IPS-15b (cell line): ENCODE data around the gene ACSF3.

Source experiments
- H3K27me3 ChIP-seq: one replicate; pipeline ENCODE4 v1.6.1; 2013; ENCODE audit warnings: low read length; ENCODE audit not compliant: control insufficient read depth, insufficient read depth
- H3K36me3 ChIP-seq: one replicate; pipeline ENCODE4 v1.6.1; 2013; ENCODE audit warnings: low read length; ENCODE audit not compliant: control insufficient read depth, insufficient read depth
- H3K4me1 ChIP-seq: one replicate; pipeline ENCODE4 v1.6.1; 2013; ENCODE audit warnings: mild to moderate bottlenecking, low read length; ENCODE audit not compliant: control insufficient read depth, insufficient read depth
- H3K4me3 ChIP-seq: one replicate; pipeline ENCODE4 v1.5.1; 2013; ENCODE audit warnings: low read depth, low read length
- H3K9ac ChIP-seq: one replicate; pipeline ENCODE4 v1.6.1; 2013; ENCODE audit warnings: low read depth, mild to moderate bottlenecking, low read length
- H3K9me3 ChIP-seq: one replicate; pipeline ENCODE4 v1.6.1; 2013; ENCODE audit warnings: mild to moderate bottlenecking, low read length; ENCODE audit not compliant: control insufficient read depth, insufficient read depth

The ACSF3 gene

DNA sequence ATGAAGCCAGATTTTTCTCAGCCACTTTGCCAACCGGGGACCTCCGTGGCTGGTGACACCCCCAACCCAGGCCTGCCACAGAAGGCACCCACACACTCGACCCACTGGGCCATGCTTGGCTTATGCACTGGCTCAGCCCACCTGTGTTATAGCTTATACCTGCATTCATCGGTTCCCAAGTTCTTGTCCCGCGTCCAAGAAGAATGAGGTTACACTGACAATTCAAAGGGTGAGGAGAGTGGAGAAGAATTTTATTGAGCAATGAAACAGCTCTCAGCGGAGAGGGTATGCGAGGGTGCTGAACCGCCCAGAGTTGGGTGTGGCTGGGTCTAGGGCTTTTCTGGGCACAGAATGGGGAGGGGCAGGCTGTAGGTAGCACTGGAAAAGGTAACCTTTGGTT is 55.7 kb downstream of the ACSF3 start:
- Histone ChIP-seq H3K27me3 (no peaks in the 10 kb centered on the region), H3K4me1 (no peaks in the 10 kb centered on the region), H3K36me3 (peaks cover 23% of the 10 kb centered on the region), H3K9ac (no peak overlapping the region), H3K9me3 (no peaks in the 10 kb centered on the region), H3K4me3 (no peak overlapping the region)

DNA sequence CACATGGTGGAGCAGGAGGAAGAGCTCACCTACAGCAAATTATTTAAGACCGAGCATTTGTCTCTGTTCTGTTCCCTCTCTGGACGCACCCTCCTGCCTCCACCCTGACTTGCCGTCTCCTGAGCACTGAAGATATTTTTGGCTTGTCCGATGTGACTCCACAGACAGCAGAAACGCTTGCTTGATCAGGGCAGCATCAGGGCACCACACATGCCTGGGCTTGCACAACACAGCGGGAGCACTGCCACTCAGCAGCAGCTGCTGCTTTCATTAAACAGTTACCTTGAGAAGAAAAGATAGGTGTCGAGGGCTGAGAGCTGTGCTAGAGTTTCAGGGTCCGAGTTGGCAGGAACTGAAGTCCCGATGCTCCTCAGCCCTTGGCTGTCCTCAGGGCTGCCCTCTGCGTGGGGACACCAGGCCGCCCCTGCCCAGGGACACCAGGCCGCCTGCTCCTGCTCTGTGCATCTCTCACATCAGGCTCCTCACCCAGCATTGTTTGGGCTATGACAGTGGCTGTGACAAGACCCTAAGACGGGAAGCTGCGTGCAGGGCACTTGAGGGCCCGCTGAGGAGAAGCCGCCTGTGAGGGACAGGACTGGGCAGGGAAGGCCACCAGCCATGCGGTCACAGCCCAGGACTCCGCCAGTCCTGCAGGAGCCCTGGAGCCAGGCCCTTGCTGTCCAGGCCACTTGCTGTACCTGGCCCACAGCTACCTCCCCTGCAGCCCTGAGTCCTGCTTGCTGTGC is 56.6 kb downstream of the ACSF3 start:
- Histone ChIP-seq H3K4me1 (no peaks in the 10 kb centered on the region), H3K27me3 (no peaks in the 10 kb centered on the region), H3K36me3 (peaks cover 23% of the 10 kb centered on the region), H3K9me3 (no peaks in the 10 kb centered on the region), H3K4me3 (no peak overlapping the region), H3K9ac (no peak overlapping the region)

DNA sequence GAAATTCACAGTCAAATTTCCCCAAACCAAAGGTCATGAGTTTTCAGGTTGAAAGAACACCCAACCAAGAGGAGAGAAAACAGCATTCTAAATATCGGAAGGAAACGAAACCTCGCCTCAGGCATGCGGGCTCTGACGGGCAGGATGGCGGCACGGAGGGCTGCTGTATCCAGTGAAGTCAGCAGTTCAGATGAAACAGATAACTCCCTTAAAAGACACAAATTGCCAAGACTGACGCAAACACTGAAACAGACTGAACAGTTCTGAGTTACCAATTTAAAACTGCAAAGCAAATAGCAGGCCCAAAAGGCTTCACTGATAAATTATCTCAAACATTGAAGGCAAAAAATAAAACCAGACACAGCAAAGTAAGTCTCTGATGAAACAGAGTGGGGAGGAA is 57.3 kb downstream of the ACSF3 start:
- H3K27me3 ChIP-seq = no peaks in the 10 kb centered on the region
- H3K36me3 ChIP-seq = peaks cover 23% of the 10 kb centered on the region

DNA sequence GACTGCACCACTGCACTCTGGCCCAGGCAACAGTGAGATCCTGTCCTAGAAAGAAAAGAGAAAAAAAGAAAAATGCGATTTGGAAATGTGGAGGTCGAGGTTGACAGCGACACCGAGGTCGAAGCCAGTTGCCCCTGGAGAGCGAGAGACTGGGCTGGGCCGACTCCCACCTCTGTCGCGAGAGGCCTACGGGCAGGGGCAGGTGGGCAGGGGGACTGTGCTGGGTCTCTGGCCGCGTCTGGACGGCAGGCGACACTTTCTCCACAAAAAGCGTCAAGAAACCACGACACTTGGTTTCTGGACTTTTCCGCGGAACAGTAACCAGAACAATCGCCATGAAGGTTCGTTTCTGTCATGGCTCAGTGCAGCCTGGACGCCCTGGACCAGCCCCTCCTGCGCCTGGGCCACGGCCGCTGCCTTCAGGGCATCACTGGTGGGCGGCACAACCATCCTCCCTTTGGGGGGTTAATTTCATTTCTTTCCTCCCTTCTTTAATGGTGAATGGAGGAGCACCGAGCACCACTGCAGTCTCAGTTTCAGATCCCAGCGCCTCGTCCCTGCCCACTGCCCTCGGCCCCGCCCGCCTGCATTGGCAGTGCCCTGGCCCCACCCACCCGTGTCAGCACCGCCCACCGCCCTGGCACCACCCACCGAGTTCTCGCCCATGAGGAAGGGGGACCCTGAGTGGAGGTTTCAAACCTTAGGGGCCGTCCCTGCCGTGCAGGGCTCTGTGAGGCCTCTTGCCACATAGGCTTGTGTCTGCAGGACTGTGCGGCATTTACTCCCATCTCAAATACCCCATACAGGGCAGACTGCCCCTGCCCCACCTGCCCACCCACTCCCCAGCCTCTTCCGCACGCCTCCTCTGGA is 59.4 kb downstream of the ACSF3 start:
- no peaks in the 10 kb centered on the region for H3K4me1 ChIP-seq
- no peak overlapping the region for H3K4me3 ChIP-seq
- H3K27me3 ChIP-seq = no peaks in the 10 kb centered on the region
- peaks cover 16% of the 10 kb centered on the region for H3K36me3 ChIP-seq
- peaks cover 3% of the 10 kb centered on the region for H3K9me3 ChIP-seq
- no peak overlapping the region for H3K9ac ChIP-seq

More for the DNA sequence above, 57.3 kb downstream of the ACSF3 start:
- Histone ChIP-seq H3K9ac (no peak overlapping the region), H3K9me3 (no peaks in the 10 kb centered on the region), H3K4me3 (no peak overlapping the region), H3K4me1 (no peaks in the 10 kb centered on the region)

DNA sequence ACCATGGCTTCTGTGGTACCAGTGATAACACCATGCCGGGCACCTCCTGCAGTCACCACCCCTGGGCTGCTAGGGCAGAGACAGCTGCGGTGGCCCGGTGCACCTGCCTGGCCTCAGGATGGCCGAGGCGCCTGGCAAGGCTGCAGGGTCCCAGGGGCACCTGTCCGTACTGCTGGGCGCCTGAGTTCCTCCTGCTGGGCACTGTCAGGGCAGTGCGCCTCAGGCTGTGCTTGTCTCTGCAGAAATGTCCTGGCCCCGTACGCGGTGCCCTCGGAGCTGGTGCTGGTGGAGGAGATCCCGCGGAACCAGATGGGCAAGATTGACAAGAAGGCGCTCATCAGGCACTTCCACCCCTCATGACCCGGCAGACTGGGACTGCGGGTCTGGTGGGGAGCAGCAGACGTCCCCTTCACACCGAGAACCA is 60.2 kb downstream of the ACSF3 start:
- Histone ChIP-seq H3K36me3 (peaks cover 13% of the 10 kb centered on the region), H3K27me3 (no peaks in the 10 kb centered on the region), H3K9me3 (peaks cover 3% of the 10 kb centered on the region), H3K9ac (no peak overlapping the region), H3K4me3 (no peak overlapping the region), H3K4me1 (no peaks in the 10 kb centered on the region)

DNA sequence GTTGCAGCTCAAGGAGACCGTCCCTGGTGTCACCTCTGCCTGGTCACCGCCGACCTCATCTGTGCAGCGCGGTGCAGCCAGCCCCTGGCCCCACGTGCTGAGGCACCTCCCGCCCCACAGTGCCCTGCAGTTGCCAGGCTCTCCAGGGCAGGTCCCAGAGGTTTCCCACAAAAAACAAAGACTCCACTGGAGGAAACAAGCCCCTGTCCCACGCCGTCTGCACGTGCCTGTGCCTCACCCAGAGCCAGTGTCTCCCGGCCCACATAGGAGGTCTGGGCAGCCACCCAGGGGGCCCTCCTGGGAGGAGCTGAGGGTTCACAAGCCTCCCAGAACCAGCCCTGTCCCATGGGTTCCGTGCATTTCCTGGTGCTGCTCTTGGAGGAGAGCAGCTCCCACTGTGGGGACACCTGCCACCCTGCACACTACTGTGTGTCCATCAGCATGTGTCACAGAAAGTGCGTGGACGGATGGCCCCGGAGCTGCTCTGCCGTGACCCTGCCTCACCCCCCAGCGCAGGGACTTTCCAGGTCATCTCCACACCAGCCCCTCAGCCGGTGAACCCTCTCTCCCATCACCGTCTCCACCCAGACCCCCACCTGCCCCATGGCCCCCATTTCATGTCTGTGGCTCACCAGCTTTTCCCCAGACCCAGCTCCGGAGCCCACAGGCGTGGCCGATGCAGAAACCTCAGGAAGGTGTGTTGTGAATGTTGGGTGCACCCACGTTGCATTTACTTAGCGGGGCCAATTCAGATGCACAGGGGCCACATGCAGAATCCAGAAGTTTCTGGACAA is 60.9 kb downstream of the ACSF3 start:
- no peaks in the 10 kb centered on the region for H3K27me3 ChIP-seq
- no peak overlapping the region for H3K9ac ChIP-seq

DNA sequence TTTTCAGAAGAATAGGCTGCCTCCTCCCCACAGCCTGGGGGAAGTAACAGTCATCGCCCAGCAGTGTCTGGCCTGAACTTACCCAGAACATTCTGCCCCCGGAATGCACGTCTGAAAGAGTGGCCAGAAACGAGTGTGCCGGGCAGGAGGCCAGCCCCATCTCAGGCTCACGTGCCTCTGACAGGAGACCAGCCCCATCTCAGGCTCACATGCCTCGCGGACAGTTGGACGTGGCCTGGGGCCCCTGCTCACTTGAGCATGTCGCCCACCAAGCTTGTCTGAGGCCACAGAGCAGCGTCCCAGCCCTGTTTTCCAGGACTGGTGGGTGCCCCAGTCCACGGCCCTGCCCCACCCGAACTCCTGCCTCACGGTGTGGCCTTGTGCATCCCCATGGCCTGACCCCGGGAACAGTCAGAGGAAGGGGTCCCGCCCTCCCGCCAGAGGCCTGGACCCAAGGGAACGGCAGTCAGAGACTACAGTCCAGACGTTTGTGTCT is 61.6 kb downstream of the ACSF3 start:
- Histone ChIP-seq H3K9me3 (peaks cover 3% of the 10 kb centered on the region), H3K27me3 (no peaks in the 10 kb centered on the region), H3K4me1 (no peaks in the 10 kb centered on the region), H3K36me3 (peaks cover 7% of the 10 kb centered on the region), H3K4me3 (no peak overlapping the region), H3K9ac (no peak overlapping the region)

More for the DNA sequence above, 60.9 kb downstream of the ACSF3 start:
- Histone ChIP-seq H3K36me3 (peaks cover 11% of the 10 kb centered on the region), H3K9me3 (peaks cover 3% of the 10 kb centered on the region), H3K4me1 (no peaks in the 10 kb centered on the region), H3K4me3 (no peak overlapping the region)

DNA sequence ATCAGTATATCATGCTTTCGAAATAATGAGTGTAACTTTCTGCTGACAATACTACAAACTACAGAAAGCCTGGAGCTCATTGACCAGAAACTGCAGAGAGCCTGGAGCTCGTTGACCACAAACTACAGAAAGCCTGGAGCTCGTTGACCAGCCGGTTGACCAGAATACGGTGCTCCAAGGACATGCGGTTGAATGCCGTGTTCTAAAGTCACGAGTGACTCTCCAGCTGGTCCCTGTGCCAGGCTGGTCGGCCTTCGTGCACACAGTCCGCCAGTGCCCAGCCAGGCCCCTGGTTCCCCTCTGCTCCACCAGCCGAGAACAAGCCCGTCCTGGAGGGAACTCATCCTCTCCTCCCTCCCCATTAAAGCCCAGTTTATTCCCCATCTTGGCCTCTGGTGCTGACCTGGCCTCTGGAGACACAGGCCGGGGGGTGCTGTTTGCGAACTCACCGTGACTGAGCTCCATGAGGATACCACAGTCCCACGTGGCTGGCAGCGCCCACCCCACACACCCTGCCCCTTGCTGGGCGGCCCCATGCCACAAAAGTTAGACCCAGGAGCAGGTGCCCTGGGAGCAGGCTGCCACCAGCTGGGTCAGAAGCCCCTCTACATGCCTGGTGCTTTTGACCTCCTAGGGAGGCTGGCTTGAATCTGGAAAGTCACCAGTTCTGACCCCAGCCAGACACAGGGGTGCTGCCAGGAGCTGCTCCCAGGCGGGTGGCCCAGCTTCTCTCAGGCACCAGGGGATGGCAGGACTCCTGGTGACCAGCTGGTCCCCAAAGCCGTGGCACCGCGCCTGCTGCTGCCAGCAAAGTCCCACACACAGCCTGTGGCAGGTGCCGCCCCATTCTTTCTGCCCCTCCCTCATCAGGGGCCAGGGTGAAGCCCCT is 62.4 kb downstream of the ACSF3 start:
- H3K4me3 ChIP-seq = no peak overlapping the region
- no peak overlapping the region for H3K9ac ChIP-seq
- H3K36me3 ChIP-seq = no peaks in the 10 kb centered on the region
- H3K27me3 ChIP-seq = no peaks in the 10 kb centered on the region
- no peaks in the 10 kb centered on the region for H3K4me1 ChIP-seq
- peaks cover 3% of the 10 kb centered on the region for H3K9me3 ChIP-seq

DNA sequence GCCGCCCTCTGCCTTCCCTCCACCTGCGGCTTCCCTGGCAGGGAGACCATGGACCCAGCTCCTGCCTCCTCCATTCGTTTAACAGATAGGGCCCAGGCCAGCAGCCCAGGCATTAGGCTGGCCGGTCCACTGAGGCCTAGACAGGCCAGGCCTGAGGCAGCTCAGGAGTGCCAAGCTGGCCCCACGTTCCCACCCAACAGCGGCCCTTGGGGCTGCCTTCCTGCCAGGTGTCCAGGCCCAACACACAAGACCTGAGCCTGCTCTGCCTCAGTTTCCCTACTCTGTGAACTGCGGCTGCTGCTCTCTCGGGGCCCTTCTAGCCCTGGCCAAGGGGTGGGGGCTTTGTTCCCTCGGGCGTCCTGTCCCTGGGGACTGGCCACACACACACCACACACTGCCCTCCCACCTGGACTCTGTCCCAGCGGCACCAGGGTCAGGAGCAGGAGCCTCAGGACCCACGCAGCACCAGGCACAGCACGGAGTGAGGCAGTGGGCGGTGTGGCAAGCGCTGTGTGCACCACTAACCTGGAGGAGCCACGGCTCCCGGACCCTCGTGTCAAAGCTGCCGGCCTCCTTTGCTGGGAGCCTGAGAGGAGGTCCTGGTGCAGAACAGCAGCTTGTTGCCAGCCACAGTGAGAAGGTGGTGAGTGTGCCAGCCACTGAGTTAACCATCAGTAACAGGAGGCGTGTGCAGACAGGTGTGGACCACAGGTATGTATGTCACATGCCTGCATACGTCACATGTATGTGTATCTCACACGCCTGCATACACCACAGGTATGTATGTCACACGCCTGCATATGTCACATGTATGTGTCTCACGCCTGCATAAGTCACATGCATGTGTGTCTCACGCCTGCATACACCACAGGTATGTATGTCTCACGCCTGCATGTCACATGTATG is 63.3 kb downstream of the ACSF3 start:
- no peaks in the 10 kb centered on the region for H3K4me1 ChIP-seq

DNA sequence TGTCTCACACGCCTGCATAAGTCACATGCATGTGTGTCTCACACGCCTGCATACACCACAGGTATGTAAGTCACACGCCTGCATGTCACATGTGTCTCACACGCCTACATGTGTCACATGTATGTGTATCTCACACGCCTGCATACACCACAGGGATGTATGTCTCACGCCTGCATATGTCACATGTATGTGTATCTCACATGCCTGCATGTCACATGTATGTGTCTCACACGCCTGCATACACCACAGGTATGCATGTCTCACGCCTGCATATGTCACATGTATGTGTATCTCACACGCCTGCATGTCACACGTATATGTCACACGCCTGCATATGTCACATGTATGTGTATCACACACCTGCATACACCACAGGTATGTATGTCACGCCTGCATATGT is 64.1 kb downstream of the ACSF3 start:
- Histone ChIP-seq H3K27me3 (no peaks in the 10 kb centered on the region), H3K9ac (no peak overlapping the region), H3K4me3 (no peak overlapping the region), H3K4me1 (no peaks in the 10 kb centered on the region), H3K9me3 (peaks cover 3% of the 10 kb centered on the region), H3K36me3 (no peaks in the 10 kb centered on the region)

More for the DNA sequence above, 63.3 kb downstream of the ACSF3 start:
- Histone ChIP-seq H3K36me3 (no peaks in the 10 kb centered on the region), H3K4me3 (no peak overlapping the region), H3K27me3 (no peaks in the 10 kb centered on the region), H3K9ac (no peak overlapping the region), H3K9me3 (peaks cover 3% of the 10 kb centered on the region)
